SU-DHL-6 (cell line): ENCODE data around the gene CACNA1B.

Experiments
- CTCF ChIP-seq: fragments of 200-600 bp; sonication (generic); IDR thresholded peaks from one replicate; pipeline ENCODE4 v1.5.1; 2017; ENCODE audit warnings: antibody characterized with exemption, mild to moderate bottlenecking, low read length, moderate library complexity; ENCODE audit not compliant: insufficient read depth, poor library complexity, severe bottlenecking
- EZH2phosphoT487 ChIP-seq: fragments of 200-600 bp; sonication (generic), shearing (Covaris generic); conservative IDR thresholded peaks from 2 replicates; pipeline ENCODE4 v1.6.1; 2018; ENCODE audit warnings: mild to moderate bottlenecking, antibody characterized with exemption, low read length, moderate library complexity, mixed read lengths

- no peak for TF ChIP-seq CTCF
- TF ChIP-seq EZH2phosphoT487 = no peak
Observed at GRCh38 chr9:138104251-138105122, 226.9 kb downstream of the CACNA1B start.
